HEK293 (cell line): Measurements from ENCODE around the gene PTX3.

Experiments
- CTCF ChIA-PET: fragments of 350-600 bp; formaldehyde crosslinking; extraction: SDS; loops from one replicate; lab custom pipeline; 2021; ENCODE audit warnings: antibody characterized with exemption; lab: Yijun Ruan, JAX
- POLR2A ChIA-PET: fragments of 300-600 bp; formaldehyde crosslinking; extraction: SDS; loops from one replicate; lab custom pipeline; 2020; ENCODE audit warnings: antibody characterized with exemption, inconsistent platforms; lab: Yijun Ruan, JAX
- H3K27ac ChIP-seq: fragments of 200-500 bp; sonication (Bioruptor generic); 2 replicates; pipeline ENCODE4 v1.5.1; 2014; ENCODE audit warnings: low read depth, low read length, control low read depth, inconsistent platforms; ENCODE audit errors: extremely low read depth
- H3K36me3 ChIP-seq, 2 experiments: fragments of 200-500 bp in 1 of 2; sonication (Bioruptor generic) in 1 of 2; 1 replicate in 1 of 2; 2 replicates in 1 of 2; pipeline ENCODE4 v1.5.1; 2014 to 2017; ENCODE audit warnings: inconsistent platforms in 2 of 2, low read length in 2 of 2; ENCODE audit not compliant: control insufficient read depth in 2 of 2, insufficient read depth in 1 of 2
- H3K4me1 ChIP-seq: fragments of 200-500 bp; sonication (Bioruptor generic); 2 replicates; pipeline ENCODE4 v1.5.1; 2014; ENCODE audit warnings: mild to moderate bottlenecking, low read length, inconsistent platforms; ENCODE audit not compliant: control insufficient read depth, insufficient read depth
- H3K4me3 ChIP-seq: 2 replicates; pipeline ENCODE4 v1.5.1; 2011; ENCODE audit warnings: low read depth, mild to moderate bottlenecking, control low read depth, low read length, moderate library complexity
- H3K9me3 ChIP-seq: fragments of 200-500 bp; sonication (Bioruptor generic); 2 replicates; pipeline ENCODE4 v1.5.1; 2014; ENCODE audit warnings: low read depth, low read length, inconsistent platforms; ENCODE audit not compliant: control insufficient read depth, insufficient read depth
- GLI2 ChIP-seq: fragments of 450-650 bp; formaldehyde crosslinking; IDR thresholded peaks from 2 replicates; pipeline ENCODE4; 2017; ENCODE audit warnings: missing biosample characterization, missing genetic modification characterization, low read depth, borderline replicate concordance
- KLF1 ChIP-seq: fragments of 450-650 bp; formaldehyde crosslinking; IDR thresholded peaks from 2 replicates; pipeline ENCODE4 v1.5.1; 2016; ENCODE audit warnings: missing biosample characterization, missing genetic modification characterization
- KLF7 ChIP-seq: fragments of 450-650 bp; formaldehyde crosslinking; IDR thresholded peaks from 2 replicates; pipeline ENCODE4 v1.5.1; 2016; ENCODE audit warnings: missing biosample characterization, missing genetic modification characterization, borderline replicate concordance
- KLF9 ChIP-seq: fragments of 450-650 bp; formaldehyde crosslinking; IDR thresholded peaks from 2 replicates; pipeline ENCODE4 v1.5.1; 2016; ENCODE audit warnings: missing biosample characterization, missing genetic modification characterization, low read depth
- MEIS1 ChIP-seq: sonication (generic); formaldehyde crosslinking; IDR thresholded peaks from 2 replicates; pipeline ENCODE4 v1.8.1; 2022; ENCODE audit warnings: missing genetic modification reagents, mild to moderate bottlenecking, borderline replicate concordance
- OVOL3 ChIP-seq: fragments of 450-650 bp; formaldehyde crosslinking; IDR thresholded peaks from 2 replicates; pipeline ENCODE4 v1.5.1; 2016; ENCODE audit warnings: missing biosample characterization, missing genetic modification characterization
- REPIN1 ChIP-seq: fragments of 450-650 bp; formaldehyde crosslinking; IDR thresholded peaks from 2 replicates; pipeline ENCODE4 v1.5.1; 2017; ENCODE audit warnings: missing biosample characterization, missing genetic modification characterization, low read depth
- TRIM28 ChIP-seq: IDR thresholded peaks from 2 replicates; pipeline ENCODE4 v1.6.1; 2011; ENCODE audit warnings: low read length, control low read depth, borderline replicate concordance
- ZBTB8A ChIP-seq: fragments of 450-650 bp; formaldehyde crosslinking; IDR thresholded peaks from 2 replicates; pipeline ENCODE4 v1.5.1; 2016; ENCODE audit warnings: missing biosample characterization, missing genetic modification characterization
- ZNF140 ChIP-seq: fragments of 450-650 bp; formaldehyde crosslinking; IDR thresholded peaks from 2 replicates; pipeline ENCODE4 v1.5.1; 2016; ENCODE audit warnings: missing biosample characterization, missing genetic modification characterization
- ZNF16 ChIP-seq: fragments of 450-650 bp; formaldehyde crosslinking; IDR thresholded peaks from 2 replicates; pipeline ENCODE4 v1.5.1; 2016; ENCODE audit warnings: low read depth, missing biosample characterization, missing genetic modification characterization
- ZNF184 ChIP-seq: fragments of 450-650 bp; IDR thresholded peaks from 2 replicates; pipeline ENCODE4 v1.5.1; 2018; ENCODE audit warnings: missing biosample characterization, mild to moderate bottlenecking, missing genetic modification characterization
- ZNF19 ChIP-seq: fragments of 450-650 bp; formaldehyde crosslinking; IDR thresholded peaks from 2 replicates; pipeline ENCODE4; 2016; ENCODE audit warnings: missing biosample characterization, missing genetic modification characterization, low read depth
- ZNF211 ChIP-seq: fragments of 450-650 bp; formaldehyde crosslinking; IDR thresholded peaks from 2 replicates; pipeline ENCODE4 v1.5.1; 2016; ENCODE audit warnings: low read depth, missing biosample characterization, missing genetic modification characterization
- ZNF366 ChIP-seq: fragments of 450-650 bp; formaldehyde crosslinking; conservative IDR thresholded peaks from 2 replicates; pipeline ENCODE4 v1.5.1; 2016; ENCODE audit warnings: missing biosample characterization, missing genetic modification characterization
- ZNF549 ChIP-seq: fragments of 450-650 bp; IDR thresholded peaks from 2 replicates; pipeline ENCODE4 v1.5.1; 2018; ENCODE audit warnings: missing biosample characterization, missing genetic modification characterization, mild to moderate bottlenecking, inconsistent platforms, moderate library complexity
- ZNF558 ChIP-seq: fragments of 450-650 bp; formaldehyde crosslinking; IDR thresholded peaks from 2 replicates; pipeline ENCODE4 v1.5.1; 2016; ENCODE audit warnings: missing biosample characterization, missing genetic modification characterization
- ZNF571 ChIP-seq: fragments of 450-650 bp; formaldehyde crosslinking; IDR thresholded peaks from 2 replicates; pipeline ENCODE4 v1.5.0; 2017; ENCODE audit warnings: missing biosample characterization, missing genetic modification characterization
- ZNF585B ChIP-seq: fragments of 450-650 bp; formaldehyde crosslinking; IDR thresholded peaks from 2 replicates; pipeline ENCODE4 v1.5.1; 2016; ENCODE audit warnings: missing biosample characterization, missing genetic modification characterization
- ZNF664 ChIP-seq: fragments of 450-650 bp; formaldehyde crosslinking; IDR thresholded peaks from 2 replicates; pipeline ENCODE4 v1.5.1; 2016; ENCODE audit warnings: missing biosample characterization, missing genetic modification characterization
- ZNF776 ChIP-seq: fragments of 450-650 bp; formaldehyde crosslinking; IDR thresholded peaks from 2 replicates; pipeline ENCODE4 v1.5.0; 2017; ENCODE audit warnings: missing biosample characterization, missing genetic modification characterization, borderline replicate concordance
- ZXDB ChIP-seq: fragments of 450-650 bp; formaldehyde crosslinking; IDR thresholded peaks from 2 replicates; pipeline ENCODE4 v1.5.1; 2016; ENCODE audit warnings: missing biosample characterization, missing genetic modification characterization
- TF ChIP-seq, protein P1 (sequence below): fragments of 450-650 bp; formaldehyde crosslinking; IDR thresholded peaks from 2 replicates; pipeline ENCODE4 v1.5.1; 2016; ENCODE audit warnings: missing biosample characterization, missing genetic modification characterization, borderline replicate concordance
- TF ChIP-seq, protein P2 (sequence below): fragments of 450-650 bp; formaldehyde crosslinking; IDR thresholded peaks from 2 replicates; pipeline ENCODE4 v1.5.0; 2017; ENCODE audit warnings: missing biosample characterization, missing genetic modification characterization, borderline replicate concordance
- TF ChIP-seq, protein P3 (sequence below): fragments of 450-650 bp; formaldehyde crosslinking; IDR thresholded peaks from 2 replicates; pipeline ENCODE4 v1.5.1; 2016; ENCODE audit warnings: missing biosample characterization, missing genetic modification characterization
- TF ChIP-seq, protein P4 (sequence below): fragments of 450-650 bp; formaldehyde crosslinking; optimal IDR thresholded peaks from 2 replicates; pipeline ENCODE3; 2016; ENCODE audit warnings: missing biosample characterization, mild to moderate bottlenecking, missing genetic modification characterization
- TF ChIP-seq, protein P5 (sequence below): fragments of 450-650 bp; formaldehyde crosslinking; IDR thresholded peaks from 2 replicates; pipeline ENCODE4 v1.5.1; 2016; ENCODE audit warnings: missing biosample characterization, missing genetic modification characterization

PTX3 gene

DNA sequence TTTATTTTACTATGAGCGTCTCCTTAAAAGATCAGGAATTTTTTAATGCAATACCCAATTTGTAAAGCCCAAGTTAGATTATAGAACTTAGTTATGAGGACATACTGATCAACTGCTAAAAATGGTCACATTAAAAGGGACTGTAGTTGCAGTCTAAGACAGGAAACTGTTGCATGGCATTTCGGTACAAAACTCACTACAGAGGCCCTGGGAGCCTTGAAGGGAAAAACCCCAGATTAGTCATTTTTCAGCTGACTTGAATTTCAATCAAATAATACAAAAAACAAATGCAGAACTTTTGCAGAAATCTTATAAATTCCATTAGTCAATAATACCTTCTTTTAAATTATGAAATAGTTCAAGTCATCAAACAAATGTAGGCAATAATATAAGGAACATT, 6.9 kb upstream of the PTX3 start (continued):
- TF ChIP-seq, protein P1, sequence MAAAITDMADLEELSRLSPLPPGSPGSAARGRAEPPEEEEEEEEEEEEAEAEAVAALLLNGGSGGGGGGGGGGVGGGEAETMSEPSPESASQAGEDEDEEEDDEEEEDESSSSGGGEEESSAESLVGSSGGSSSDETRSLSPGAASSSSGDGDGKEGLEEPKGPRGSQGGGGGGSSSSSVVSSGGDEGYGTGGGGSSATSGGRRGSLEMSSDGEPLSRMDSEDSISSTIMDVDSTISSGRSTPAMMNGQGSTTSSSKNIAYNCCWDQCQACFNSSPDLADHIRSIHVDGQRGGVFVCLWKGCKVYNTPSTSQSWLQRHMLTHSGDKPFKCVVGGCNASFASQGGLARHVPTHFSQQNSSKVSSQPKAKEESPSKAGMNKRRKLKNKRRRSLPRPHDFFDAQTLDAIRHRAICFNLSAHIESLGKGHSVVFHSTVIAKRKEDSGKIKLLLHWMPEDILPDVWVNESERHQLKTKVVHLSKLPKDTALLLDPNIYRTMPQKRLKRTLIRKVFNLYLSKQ, result no peak
- TF ChIP-seq OVOL3 (no peak), ZNF585B (tag by site-specific recombination) (no peak), KLF7 (no peak), ZNF549 (tag by site-specific recombination) (no peak), KLF1 (tag by site-specific recombination) (no peak)
- TF ChIP-seq, protein P2, sequence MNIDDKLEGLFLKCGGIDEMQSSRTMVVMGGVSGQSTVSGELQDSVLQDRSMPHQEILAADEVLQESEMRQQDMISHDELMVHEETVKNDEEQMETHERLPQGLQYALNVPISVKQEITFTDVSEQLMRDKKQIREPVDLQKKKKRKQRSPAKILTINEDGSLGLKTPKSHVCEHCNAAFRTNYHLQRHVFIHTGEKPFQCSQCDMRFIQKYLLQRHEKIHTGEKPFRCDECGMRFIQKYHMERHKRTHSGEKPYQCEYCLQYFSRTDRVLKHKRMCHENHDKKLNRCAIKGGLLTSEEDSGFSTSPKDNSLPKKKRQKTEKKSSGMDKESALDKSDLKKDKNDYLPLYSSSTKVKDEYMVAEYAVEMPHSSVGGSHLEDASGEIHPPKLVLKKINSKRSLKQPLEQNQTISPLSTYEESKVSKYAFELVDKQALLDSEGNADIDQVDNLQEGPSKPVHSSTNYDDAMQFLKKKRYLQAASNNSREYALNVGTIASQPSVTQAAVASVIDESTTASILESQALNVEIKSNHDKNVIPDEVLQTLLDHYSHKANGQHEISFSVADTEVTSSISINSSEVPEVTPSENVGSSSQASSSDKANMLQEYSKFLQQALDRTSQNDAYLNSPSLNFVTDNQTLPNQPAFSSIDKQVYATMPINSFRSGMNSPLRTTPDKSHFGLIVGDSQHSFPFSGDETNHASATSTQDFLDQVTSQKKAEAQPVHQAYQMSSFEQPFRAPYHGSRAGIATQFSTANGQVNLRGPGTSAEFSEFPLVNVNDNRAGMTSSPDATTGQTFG (tag by site-specific recombination), result no peak

DNA sequence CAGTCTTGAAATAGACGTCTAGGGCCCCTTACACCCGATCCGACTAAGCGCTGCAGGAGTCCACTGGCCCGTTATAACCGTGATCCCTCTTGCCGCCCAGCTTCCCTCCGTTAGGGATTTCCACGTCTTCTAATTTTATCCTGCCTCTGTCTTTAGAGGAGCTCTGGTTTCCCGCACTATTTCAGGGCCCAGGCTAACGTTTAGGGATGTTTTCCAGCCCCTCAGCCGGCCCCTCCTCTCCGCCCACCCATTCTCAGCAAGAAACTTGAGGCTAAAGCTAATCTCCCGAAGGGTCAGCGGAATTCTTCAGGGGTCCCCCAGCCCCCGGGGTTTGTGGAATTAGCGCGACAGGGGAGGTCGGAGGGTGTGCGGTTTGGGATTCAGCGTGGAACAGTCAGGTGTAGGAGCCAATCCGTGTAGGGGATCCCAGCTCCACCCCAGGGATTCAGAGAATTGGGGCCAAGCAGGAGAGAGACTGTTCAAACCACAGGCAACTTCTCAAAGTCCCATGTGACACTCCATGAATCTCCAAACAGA, 1.6 kb downstream of the PTX3 start:
- CTCF ChIA-PET, result interaction anchor here (1.7 kb wide), 1 partner anchor 9 kb away, joined by 6 read pairs; no protein-coding TSS in a partner anchor
- POLR2A ChIA-PET, result interaction anchor here (0.7 to 1.2 kb wide), 3 partner anchors 61 to 599 kb away, joined by 3 to 5 read pairs (median 3); partner anchors contain the start of gene CCNL1
- H3K36me3 ChIP-seq, result no peaks in the 10 kb centered on the region
- no peaks in the 10 kb centered on the region for H3K9me3 ChIP-seq
- peak overlapping the region; percentile 54 for H3K4me3 ChIP-seq
- peak overlapping the region; percentile 17; the same call in 1 of the 2 replicates for H3K27ac ChIP-seq
- H3K4me1 ChIP-seq, result no peaks in the 10 kb centered on the region
- TF ChIP-seq ZXDB (tag by site-specific recombination) (no peak), ZBTB8A (tag by site-specific recombination) (no peak; the same call in 1 of the 2 replicates), ZNF16 (tag by site-specific recombination) (no peak), ZNF211 (tag by site-specific recombination) (no peak), ZNF140 (tag by site-specific recombination) (no peak), KLF9 (no peak), ZNF184 (tag by site-specific recombination) (no peak), ZNF585B (tag by site-specific recombination) (no peak), TRIM28 (no peak), ZNF558 (tag by site-specific recombination) (no peak), ZNF571 (tag by site-specific recombination) (no peak), MEIS1 (CRISPR knock-in tag) (no peak), ZNF776 (tag by site-specific recombination) (no peak), ZNF664 (no peak), REPIN1 (tag by site-specific recombination) (no peak), GLI2 (tag by site-specific recombination) (no peak), ZNF19 (no peak), ZNF366 (tag by site-specific recombination) (peak; percentile 59; the same call in 1 of the 2 replicates)
- TF ChIP-seq, protein P3, sequence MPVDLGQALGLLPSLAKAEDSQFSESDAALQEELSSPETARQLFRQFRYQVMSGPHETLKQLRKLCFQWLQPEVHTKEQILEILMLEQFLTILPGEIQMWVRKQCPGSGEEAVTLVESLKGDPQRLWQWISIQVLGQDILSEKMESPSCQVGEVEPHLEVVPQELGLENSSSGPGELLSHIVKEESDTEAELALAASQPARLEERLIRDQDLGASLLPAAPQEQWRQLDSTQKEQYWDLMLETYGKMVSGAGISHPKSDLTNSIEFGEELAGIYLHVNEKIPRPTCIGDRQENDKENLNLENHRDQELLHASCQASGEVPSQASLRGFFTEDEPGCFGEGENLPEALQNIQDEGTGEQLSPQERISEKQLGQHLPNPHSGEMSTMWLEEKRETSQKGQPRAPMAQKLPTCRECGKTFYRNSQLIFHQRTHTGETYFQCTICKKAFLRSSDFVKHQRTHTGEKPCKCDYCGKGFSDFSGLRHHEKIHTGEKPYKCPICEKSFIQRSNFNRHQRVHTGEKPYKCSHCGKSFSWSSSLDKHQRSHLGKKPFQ (tag by site-specific recombination), result no peak
- TF ChIP-seq, protein P4, sequence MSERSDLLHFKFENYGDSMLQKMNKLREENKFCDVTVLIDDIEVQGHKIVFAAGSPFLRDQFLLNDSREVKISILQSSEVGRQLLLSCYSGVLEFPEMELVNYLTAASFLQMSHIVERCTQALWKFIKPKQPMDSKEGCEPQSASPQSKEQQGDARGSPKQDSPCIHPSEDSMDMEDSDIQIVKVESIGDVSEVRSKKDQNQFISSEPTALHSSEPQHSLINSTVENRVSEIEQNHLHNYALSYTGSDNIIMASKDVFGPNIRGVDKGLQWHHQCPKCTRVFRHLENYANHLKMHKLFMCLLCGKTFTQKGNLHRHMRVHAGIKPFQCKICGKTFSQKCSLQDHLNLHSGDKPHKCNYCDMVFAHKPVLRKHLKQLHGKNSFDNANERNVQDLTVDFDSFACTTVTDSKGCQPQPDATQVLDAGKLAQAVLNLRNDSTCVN (tag by site-specific recombination), result no peak
- TF ChIP-seq, protein P5, sequence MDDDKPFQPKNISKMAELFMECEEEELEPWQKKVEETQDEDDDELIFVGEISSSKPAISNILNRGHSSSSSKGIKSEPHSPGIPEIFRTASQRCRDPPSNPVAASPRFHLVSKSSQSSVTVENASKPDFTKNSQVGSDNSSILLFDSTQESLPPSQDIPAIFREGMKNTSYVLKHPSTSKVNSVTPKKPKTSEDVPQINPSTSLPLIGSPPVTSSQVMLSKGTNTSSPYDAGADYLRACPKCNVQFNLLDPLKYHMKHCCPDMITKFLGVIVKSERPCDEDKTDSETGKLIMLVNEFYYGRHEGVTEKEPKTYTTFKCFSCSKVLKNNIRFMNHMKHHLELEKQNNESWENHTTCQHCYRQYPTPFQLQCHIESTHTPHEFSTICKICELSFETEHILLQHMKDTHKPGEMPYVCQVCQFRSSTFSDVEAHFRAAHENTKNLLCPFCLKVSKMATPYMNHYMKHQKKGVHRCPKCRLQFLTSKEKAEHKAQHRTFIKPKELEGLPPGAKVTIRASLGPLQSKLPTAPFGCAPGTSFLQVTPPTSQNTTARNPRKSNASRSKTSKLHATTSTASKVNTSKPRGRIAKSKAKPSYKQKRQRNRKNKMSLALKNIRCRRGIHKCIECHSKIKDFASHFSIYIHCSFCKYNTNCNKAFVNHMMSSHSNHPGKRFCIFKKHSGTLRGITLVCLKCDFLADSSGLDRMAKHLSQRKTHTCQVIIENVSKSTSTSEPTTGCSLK, result no peak
- TF ChIP-seq, protein P1, result no peak
